HG02642 (cell line): ENCODE measurements around the gene EBF4.

ENCODE experiments used
- ATAC-seq: cut with Tn5 transposase; IDR thresholded peaks from one replicate; pipeline ENCODE4 v1.9.1; 2021; ENCODE audit warnings: mild to moderate bottlenecking; ENCODE audit not compliant: unreplicated experiment, poor library complexity

EBF4 gene

GRCh38 chr20:2692036-2692885 is at the start of gene EBF4:
TSS of gene EBF4 (plus strand) at chr20:2692780. CDS start at chr20:2693646, 866 bp downstream.
- ATAC-seq = no peak

GRCh38 chr20:2643708-2644107 is 48.9 kb upstream of the EBF4 start:
- ATAC-seq = no peak

GRCh38 chr20:2651772-2652723 is 40.5 kb upstream of the EBF4 start, which contains the start of gene NOP56:
TSS of gene NOP56 (plus strand) at chr20:2652632. CDS start at chr20:2652661, 29 bp downstream.
- peak; percentile 86 for ATAC-seq

- ATAC-seq = peak; percentile 50
Observed at GRCh38 chr20:2652724-2653555, 39.6 kb upstream of the EBF4 start.

- ATAC-seq = no peak
Observed at GRCh38 chr20:2653556-2654383, 38.8 kb upstream of the EBF4 start.

- no peak for ATAC-seq
Observed at GRCh38 chr20:2654384-2654822, 38.2 kb upstream of the EBF4 start.

GRCh38 chr20:2654831-2655230 is 37.7 kb upstream of the EBF4 start:
- ATAC-seq = no peak

- no peak for ATAC-seq
Observed at GRCh38 chr20:2655331-2656116, 37.1 kb upstream of the EBF4 start.

GRCh38 chr20:2656471-2657117 is 36.0 kb upstream of the EBF4 start:
- ATAC-seq = no peak

- no peak for ATAC-seq
Observed at GRCh38 chr20:2657241-2657640, 35.3 kb upstream of the EBF4 start.

GRCh38 chr20:2657674-2658073 is 34.9 kb upstream of the EBF4 start:
- no peak for ATAC-seq

GRCh38 chr20:2658414-2659354 is 33.9 kb upstream of the EBF4 start:
- ATAC-seq = no peak

GRCh38 chr20:2659547-2659946 is 33.0 kb upstream of the EBF4 start:
- ATAC-seq = no peak

GRCh38 chr20:2663364-2663886 is 29.2 kb upstream of the EBF4 start:
- no peak for ATAC-seq

GRCh38 chr20:2663887-2664719 is 28.5 kb upstream of the EBF4 start, which contains the start of gene IDH3B:
TSS of gene IDH3B (minus strand) at chr20:2664216. CDS start at chr20:2664188, 28 bp downstream.
- ATAC-seq = peak; percentile 89

GRCh38 chr20:2671977-2672376 is 20.6 kb upstream of the EBF4 start:
- no peak for ATAC-seq
